Effector memory CD8-positive, alpha-beta T cell (primary cell): Measurements from ENCODE around the gene PTGES.
A peak's percentile ranks its signal among the peaks of the same experiment; 100 is the strongest.
"Not testable (repeated sequence)": the region's sequence is repeated elsewhere in the genome, so short reads cannot be mapped to it uniquely, and the experiment has no call there.

ENCODE experiments used
- ATAC-seq: fragments of 150-1000 bp; cut with Tn5 transposase; replicated peaks from 2 replicates; pipeline ENCODE4 v1.10.0; 2021; ENCODE audit warnings: mild to moderate bottlenecking, moderate library complexity
- DNase-seq, 3 experiments: peaks; one replicate each; pipeline ENCODE4 v3.0.0; 2021
- H3K27ac Mint-ChIP-seq, 2 donors: one replicate each; pipeline ENCODE4 v1.8.0; 2022; ENCODE audit warnings: mild to moderate bottlenecking in 2 of 2, mixed read lengths in 2 of 2, moderate library complexity in 2 of 2
- H3K27me3 Mint-ChIP-seq, 2 donors: one replicate each; pipeline ENCODE4 v1.8.0; 2022; ENCODE audit warnings: mixed read lengths in 2 of 2
- H3K36me3 Mint-ChIP-seq: one replicate; pipeline ENCODE4 v1.8.0; 2022; ENCODE audit warnings: mild to moderate bottlenecking, moderate library complexity, mixed read lengths; ENCODE audit not compliant: insufficient read depth
- H3K4me1 Mint-ChIP-seq, 2 donors: one replicate each; pipeline ENCODE4 v1.8.0; 2022; ENCODE audit warnings: low read depth in 2 of 2, mixed read lengths in 2 of 2
- H3K4me3 Mint-ChIP-seq, 2 donors: one replicate each; pipeline ENCODE4 v1.8.0; 2022; ENCODE audit warnings: mild to moderate bottlenecking in 2 of 2, mixed read lengths in 2 of 2, moderate library complexity in 2 of 2
- H3K9me3 Mint-ChIP-seq, 2 donors: one replicate each; pipeline ENCODE4 v1.8.0; 2022; ENCODE audit warnings: mixed read lengths in 2 of 2

Gene PTGES

DNA sequence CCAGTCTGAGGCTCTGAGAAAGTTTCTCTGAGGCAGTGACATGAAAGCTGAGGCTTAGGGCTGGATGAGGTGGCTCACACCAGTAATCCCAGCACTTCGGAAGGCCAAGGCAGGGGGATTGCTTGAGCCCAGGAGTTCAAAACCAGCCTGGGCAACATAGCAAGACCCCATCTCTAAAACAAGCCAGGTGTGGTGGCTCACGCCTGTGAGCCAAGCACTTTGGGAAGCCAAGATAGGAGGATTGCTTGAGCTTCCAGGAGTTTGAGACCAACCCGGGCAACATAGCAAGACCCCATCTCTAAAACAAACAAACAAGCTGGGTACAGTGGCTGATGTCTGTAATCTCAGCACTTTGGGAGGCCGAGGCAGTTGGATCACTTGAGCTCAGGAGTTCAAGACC lies 3.8 kb downstream of the PTGES start:
- peaks cover 4 to 10% of the 10 kb centered on the region in 2 donors for H3K4me1 Mint-ChIP-seq
- not testable (repeated sequence) for H3K27ac Mint-ChIP-seq, H3K36me3 Mint-ChIP-seq, H3K9me3 Mint-ChIP-seq, ATAC-seq, H3K4me3 Mint-ChIP-seq, DNase-seq
- H3K27me3 Mint-ChIP-seq, result peaks cover 17 to 25% of the 10 kb centered on the region in 2 donors

DNA sequence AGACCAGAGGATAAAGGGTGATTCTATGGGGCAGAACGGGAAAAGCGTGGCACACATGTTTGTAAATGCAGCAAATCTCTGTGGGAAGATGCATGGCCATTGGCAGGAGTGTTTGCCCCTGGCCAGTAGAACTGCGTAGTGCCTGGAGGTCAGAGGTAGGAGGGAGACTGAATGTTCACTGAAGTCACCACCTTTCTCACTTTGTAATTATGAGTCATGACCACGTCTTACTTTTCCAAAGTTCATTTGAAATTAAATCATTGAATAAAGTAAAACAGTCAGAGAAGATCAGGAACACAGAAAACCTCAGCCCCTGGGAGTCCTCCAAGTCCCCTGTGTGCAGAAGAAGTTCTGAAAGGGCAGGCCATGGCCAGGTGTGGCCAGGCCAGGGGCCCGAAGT lies 4.6 kb downstream of the PTGES start:
- H3K9me3 Mint-ChIP-seq, result no peaks in the 10 kb centered on the region
- peaks cover 4 to 7% of the 10 kb centered on the region in 2 donors for H3K4me1 Mint-ChIP-seq
- peaks cover 9 to 17% of the 10 kb centered on the region in 2 donors for H3K27me3 Mint-ChIP-seq
- H3K36me3 Mint-ChIP-seq, result no peaks in the 10 kb centered on the region
- no peak overlapping the region for H3K4me3 Mint-ChIP-seq
- no peak overlapping the region for H3K27ac Mint-ChIP-seq
- DNase-seq (no peak), ATAC-seq (no peak)

DNA sequence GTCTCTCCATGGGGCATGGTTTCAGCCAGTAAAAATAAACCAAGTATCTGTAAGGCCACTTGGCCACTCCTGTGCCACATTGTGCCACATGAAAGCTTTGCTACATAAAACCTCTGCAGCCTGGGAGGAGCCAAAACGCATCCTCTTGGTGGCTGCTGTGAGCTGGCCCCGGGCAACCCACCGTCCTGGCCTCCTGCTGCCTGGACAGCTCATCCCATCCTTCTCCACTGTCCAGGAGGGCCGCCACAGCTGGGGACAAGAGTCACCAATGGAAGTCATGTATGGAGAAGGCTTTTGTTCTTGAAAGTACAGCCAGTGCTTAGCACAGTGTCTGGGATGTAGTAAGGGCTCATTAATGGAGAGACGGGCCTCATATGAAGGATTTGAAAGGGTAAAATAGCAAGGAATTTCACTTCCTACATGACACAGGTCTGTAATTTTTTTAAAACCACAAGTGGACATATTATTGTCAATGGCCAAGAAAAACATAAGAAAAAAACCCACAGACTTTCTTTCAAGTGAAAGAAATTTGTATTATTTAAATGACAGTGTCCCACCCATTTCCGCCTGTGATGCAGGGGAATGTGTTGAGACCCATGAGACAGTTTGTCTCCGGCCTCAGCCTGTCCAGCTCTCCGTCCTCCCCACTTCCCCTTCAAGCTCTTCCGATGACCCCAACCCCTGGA lies 6.6 kb downstream of the PTGES start:
- ATAC-seq (no peak), DNase-seq (no peak)
- no peaks in the 10 kb centered on the region for H3K9me3 Mint-ChIP-seq
- no peak overlapping the region for H3K4me3 Mint-ChIP-seq
- no peaks in the 10 kb centered on the region for H3K27me3 Mint-ChIP-seq
- H3K27ac Mint-ChIP-seq, result no peak overlapping the region
- H3K36me3 Mint-ChIP-seq, result no peaks in the 10 kb centered on the region
- no peaks in the 10 kb centered on the region for H3K4me1 Mint-ChIP-seq

- ATAC-seq (no peak), DNase-seq (no peak)
- Mint-ChIP-seq H3K36me3 (no peaks in the 10 kb centered on the region), H3K27me3 (peaks cover 0 to 6% of the 10 kb centered on the region in 2 donors), H3K9me3 (no peaks in the 10 kb centered on the region), H3K27ac (no peak overlapping the region), H3K4me1 (no peaks in the 10 kb centered on the region), H3K4me3 (no peak overlapping the region)
Observed at GRCh38 chr9:129745200-129745599, 7.6 kb downstream of the PTGES start.

DNA sequence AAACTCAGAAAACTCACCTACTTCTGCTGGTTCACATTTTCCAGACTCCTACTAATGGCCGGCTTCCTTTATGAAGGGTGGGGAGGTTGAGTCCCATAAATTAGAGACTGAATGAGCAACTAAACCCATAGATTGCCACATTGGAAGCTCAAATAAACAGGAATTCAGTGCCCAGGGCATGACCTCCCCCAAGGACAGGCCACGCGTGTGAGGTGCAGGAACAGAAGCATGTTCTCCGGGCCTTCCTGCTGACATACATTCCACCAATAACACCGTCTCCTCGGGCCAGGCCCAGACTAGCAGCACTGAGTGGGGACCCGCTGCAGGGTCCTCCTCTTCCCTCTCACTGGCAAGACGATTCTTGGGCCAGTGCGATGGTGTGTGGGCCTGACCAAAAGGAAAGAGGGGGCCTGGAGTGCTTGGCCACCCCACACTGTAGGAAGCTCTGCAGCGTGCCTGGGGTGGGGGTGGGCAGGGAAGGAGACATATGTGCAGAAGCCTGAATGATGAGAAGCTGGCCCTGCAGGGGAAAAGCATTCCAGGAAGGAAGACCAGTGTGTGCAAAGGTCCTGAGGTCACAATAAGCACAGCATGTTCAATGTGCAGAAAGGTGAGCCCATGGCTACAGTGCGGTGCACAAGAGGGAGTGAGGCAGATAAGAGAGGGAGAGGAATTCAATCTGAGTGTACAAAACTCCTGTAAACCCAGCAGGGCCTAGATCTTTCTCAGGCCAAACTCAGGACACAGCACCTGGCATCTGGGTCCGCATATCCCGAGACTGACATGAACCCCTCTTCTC lies 12.0 kb downstream of the PTGES start:
- H3K36me3 Mint-ChIP-seq, result peaks cover 3% of the 10 kb centered on the region
- H3K27me3 Mint-ChIP-seq, result peaks cover 0 to 14% of the 10 kb centered on the region in 2 donors
- H3K9me3 Mint-ChIP-seq, result no peaks in the 10 kb centered on the region
- no peak for ATAC-seq
- DNase-seq, result no peak
- H3K4me1 Mint-ChIP-seq, result peaks cover 7 to 11% of the 10 kb centered on the region in 2 donors
- no peak overlapping the region for H3K4me3 Mint-ChIP-seq
- no peak overlapping the region for H3K27ac Mint-ChIP-seq

- peaks cover 3% of the 10 kb centered on the region for H3K36me3 Mint-ChIP-seq
- H3K27me3 Mint-ChIP-seq, result peaks cover 0 to 14% of the 10 kb centered on the region in 2 donors
- no peak overlapping the region for H3K27ac Mint-ChIP-seq
- ATAC-seq (no peak), DNase-seq (no peak)
- no peak overlapping the region for H3K4me3 Mint-ChIP-seq
- H3K9me3 Mint-ChIP-seq, result no peaks in the 10 kb centered on the region
- peaks cover 7 to 11% of the 10 kb centered on the region in 2 donors for H3K4me1 Mint-ChIP-seq
Observed at GRCh38 chr9:129740174-129740573, 12.7 kb downstream of the PTGES start.

DNA sequence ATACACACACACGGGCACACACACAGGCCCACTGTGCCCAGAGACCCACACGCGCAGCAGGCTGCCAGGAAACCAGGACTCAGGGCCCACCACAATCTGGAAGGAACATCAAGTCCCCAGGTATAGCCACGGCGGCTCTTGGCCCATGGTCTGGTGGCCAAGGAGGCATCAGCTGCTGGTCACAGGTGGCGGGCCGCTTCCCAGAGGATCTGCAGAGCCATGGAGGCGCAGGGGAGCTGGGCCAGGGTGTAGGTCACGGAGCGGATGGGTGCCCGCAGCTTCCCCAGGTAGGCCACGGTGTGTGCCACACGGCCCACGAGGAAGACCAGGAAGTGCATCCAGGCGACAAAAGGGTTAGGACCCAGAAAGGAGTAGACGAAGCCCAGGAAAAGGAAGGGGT lies 13.4 kb downstream of the PTGES start:
- peaks cover 3% of the 10 kb centered on the region for H3K36me3 Mint-ChIP-seq
- no peaks in the 10 kb centered on the region for H3K9me3 Mint-ChIP-seq
- H3K4me1 Mint-ChIP-seq, result peaks cover 7 to 11% of the 10 kb centered on the region in 2 donors
- ATAC-seq (no peak), DNase-seq (no peak)
- peaks cover 0 to 18% of the 10 kb centered on the region in 2 donors for H3K27me3 Mint-ChIP-seq
- peak overlapping the region in 1 of 2 donors; percentile 8 for H3K4me3 Mint-ChIP-seq
- H3K27ac Mint-ChIP-seq, result no peak overlapping the region

DNA sequence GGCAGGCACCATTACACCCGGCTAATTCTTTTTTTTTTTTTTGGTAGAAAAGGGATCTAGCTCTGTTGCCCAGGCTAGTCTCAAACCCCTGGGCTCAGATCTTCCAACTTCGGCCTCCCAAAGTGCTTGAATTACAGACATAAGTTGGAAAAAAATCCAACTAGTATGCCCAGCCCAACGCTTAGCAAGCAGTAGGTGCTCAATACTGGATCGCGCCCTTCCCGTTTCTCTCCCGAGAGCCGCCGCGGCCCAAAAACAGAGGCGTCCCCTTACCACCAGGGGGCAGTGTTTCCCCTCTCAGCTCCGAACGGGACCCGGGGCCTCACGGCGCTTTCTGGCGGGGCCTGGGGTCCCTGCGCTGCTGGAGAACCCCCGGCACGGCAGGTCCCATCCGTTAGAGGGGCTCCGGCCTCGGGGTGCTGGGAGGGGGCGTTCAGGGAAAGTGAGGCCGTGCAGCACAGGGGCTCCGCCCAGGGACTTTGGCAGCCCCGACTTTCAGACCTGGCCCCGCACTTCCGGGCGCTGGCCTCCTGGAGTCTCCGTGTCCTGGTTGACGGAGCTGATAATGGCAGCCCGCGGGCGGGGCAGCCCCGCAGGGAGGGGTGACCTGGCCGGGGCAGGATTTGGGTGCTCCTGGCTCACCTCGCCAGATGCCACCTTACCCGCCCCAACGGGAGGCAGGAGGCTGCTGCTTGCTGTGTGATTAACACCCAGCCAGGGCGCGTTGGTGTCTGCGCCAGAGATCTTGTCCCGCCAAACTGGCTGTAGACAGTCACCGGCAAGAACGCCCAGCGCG lies 15.2 kb downstream of the PTGES start:
- Mint-ChIP-seq H3K4me1 (peaks cover 7 to 11% of the 10 kb centered on the region in 2 donors), H3K4me3 (peak overlapping the region; percentile 77 to 79), H3K36me3 (peaks cover 3% of the 10 kb centered on the region), H3K9me3 (no peaks in the 10 kb centered on the region), H3K27ac (peak overlapping the region; percentile 72 to 74), H3K27me3 (peaks cover 0 to 26% of the 10 kb centered on the region in 2 donors)
- ATAC-seq, result peak; percentile 87
- peak; percentile 87 to 90 (median 88) for DNase-seq

GRCh38 chr9:129736334-129736733 lies 16.5 kb downstream of the PTGES start:
- Mint-ChIP-seq H3K4me1 (peaks cover 7 to 11% of the 10 kb centered on the region in 2 donors), H3K27ac (no peak overlapping the region), H3K36me3 (peaks cover 3% of the 10 kb centered on the region), H3K4me3 (peak overlapping the region; percentile 77 to 79), H3K27me3 (peaks cover 0 to 38% of the 10 kb centered on the region in 2 donors), H3K9me3 (no peaks in the 10 kb centered on the region)
- DNase-seq (no peak), ATAC-seq (no peak)

- no peak overlapping the region for H3K27ac Mint-ChIP-seq
- ATAC-seq, result no peak
- peaks cover 0 to 39% of the 10 kb centered on the region in 2 donors for H3K27me3 Mint-ChIP-seq
- peaks cover 7 to 11% of the 10 kb centered on the region in 2 donors for H3K4me1 Mint-ChIP-seq
- H3K4me3 Mint-ChIP-seq, result no peak overlapping the region
- peaks cover 3% of the 10 kb centered on the region for H3K36me3 Mint-ChIP-seq
- DNase-seq, result no peak
- no peaks in the 10 kb centered on the region for H3K9me3 Mint-ChIP-seq
Observed at GRCh38 chr9:129735546-129735945, 17.3 kb downstream of the PTGES start.

DNA sequence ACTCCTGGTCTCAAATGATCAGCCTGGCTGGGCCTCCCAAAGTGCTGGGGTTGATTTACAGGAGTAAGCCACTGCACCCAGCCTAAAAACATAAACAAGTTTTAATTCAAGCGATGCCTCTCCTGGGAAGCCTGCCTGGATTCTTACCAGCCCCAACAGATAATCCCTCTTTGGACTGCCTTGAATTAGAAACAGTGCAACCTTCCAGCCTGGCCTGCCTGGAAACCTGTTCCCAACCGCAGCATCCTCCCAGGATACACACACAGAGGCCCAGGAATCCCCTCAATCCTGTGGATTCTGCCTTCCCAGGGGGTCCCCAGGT lies 19.2 kb downstream of the PTGES start:
- ATAC-seq, result no peak
- no peaks in the 10 kb centered on the region for H3K9me3 Mint-ChIP-seq
- H3K4me1 Mint-ChIP-seq, result peaks cover 7 to 11% of the 10 kb centered on the region in 2 donors
- no peak overlapping the region for H3K4me3 Mint-ChIP-seq
- DNase-seq, result no peak
- H3K27me3 Mint-ChIP-seq, result peaks cover 0 to 44% of the 10 kb centered on the region in 2 donors
- no peak overlapping the region for H3K27ac Mint-ChIP-seq
- peaks cover 3% of the 10 kb centered on the region for H3K36me3 Mint-ChIP-seq

DNA sequence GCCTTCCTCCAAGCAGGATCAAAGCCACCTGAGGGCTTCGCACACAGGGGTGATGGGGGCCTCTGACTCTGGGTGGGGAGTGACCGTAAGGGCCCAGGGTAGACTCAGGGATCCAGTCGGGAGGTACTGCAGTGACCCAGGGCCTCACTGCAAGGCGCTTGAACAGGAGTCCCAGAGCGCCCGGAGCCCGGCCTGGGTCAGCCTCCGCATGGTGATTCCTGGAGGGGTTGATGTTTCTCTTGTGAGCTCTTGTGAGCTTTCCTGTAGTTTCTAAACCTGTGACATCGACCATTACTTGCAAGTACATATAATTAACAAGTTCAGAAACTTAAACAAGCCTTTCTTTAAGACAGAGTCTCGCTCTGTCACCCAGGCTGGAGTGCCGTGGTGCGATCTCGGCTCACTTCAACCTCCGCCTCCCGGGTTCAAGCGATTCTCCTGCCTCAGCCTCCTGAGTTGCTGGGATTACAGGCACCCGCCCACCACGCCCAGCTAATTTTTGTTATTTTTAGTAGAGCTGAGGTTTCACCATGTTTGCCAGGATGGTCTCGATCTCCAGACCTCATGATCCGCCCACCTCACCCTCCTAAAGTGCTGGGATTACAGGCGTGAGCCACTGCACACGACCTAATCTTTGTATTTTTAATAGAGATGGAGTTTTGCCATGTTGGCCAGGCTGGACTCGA lies 19.8 kb downstream of the PTGES start:
- no peak overlapping the region for H3K4me3 Mint-ChIP-seq
- H3K4me1 Mint-ChIP-seq, result peaks cover 3 to 7% of the 10 kb centered on the region in 2 donors
- DNase-seq (no peak), ATAC-seq (no peak)
- no peaks in the 10 kb centered on the region for H3K9me3 Mint-ChIP-seq
- peaks cover 0 to 44% of the 10 kb centered on the region in 2 donors for H3K27me3 Mint-ChIP-seq
- peaks cover 2% of the 10 kb centered on the region for H3K36me3 Mint-ChIP-seq
- no peak overlapping the region for H3K27ac Mint-ChIP-seq

DNA sequence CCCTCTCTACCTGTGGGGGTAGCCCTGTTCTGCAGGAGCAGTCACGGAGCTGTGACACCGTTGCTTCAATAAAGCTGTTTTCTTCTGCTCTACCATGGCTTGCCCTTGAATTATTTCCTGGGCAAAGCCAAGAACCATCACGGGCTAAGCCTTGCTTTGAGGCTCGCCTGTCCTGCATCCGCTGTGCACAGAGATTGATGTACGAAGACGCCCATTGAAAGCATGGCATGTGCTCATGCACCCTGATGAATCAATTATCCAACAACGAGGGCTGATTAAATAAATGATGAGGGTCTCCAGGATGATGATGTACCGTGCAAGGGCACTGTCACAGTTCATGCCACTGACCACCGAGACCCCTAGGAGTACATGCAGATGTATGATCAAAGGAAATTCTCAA lies 20.7 kb downstream of the PTGES start:
- Mint-ChIP-seq H3K27ac (no peak overlapping the region), H3K27me3 (peaks cover 0 to 44% of the 10 kb centered on the region in 2 donors), H3K36me3 (no peaks in the 10 kb centered on the region), H3K9me3 (no peaks in the 10 kb centered on the region), H3K4me1 (peaks cover 0 to under 1% of the 10 kb centered on the region in 2 donors), H3K4me3 (no peak overlapping the region)
- DNase-seq (no peak), ATAC-seq (no peak)
